ENCODE measurements around the gene RASGRP2. TPM values are rescaled to one million over a fixed set of nuclear protein-coding genes. Genes with fewer than 3 reads are reported as not detected.
A peak's percentile ranks its signal among the peaks of the same experiment; 100 is the strongest.
"Not testable (repeated sequence)": the region's sequence is repeated elsewhere in the genome, so short reads cannot be mapped to it uniquely, and the experiment has no call there.

RASGRP2 gene
- total RNA-seq, 1 donor from 2014 or later: 4.2 TPM

- ATAC-seq: no peak
- DNase-seq (ENCODE audit: low spot score): no peak
Measured at GRCh38 chr11:64705501-64705900, 38.4 kb downstream of the RASGRP2 start.

GRCh38 chr11:64703048-64703447, 40.9 kb downstream of the RASGRP2 start:
- ATAC-seq (no peak), DNase-seq (ENCODE audit: low spot score) (no peak)

GRCh38 chr11:64701956-64702355, 42.0 kb downstream of the RASGRP2 start:
- not testable (repeated sequence) for DNase-seq (ENCODE audit: low spot score); ATAC-seq

- ATAC-seq (no peak), DNase-seq (ENCODE audit: low spot score) (no peak)
Measured at GRCh38 chr11:64698427-64698826, 45.5 kb downstream of the RASGRP2 start.

GRCh38 chr11:64697663-64698375, 46.1 kb downstream of the RASGRP2 start:
- no peak for ATAC-seq

GRCh38 chr11:64696045-64696444, 47.9 kb downstream of the RASGRP2 start:
- ATAC-seq: no peak
- no peak for DNase-seq (ENCODE audit: low spot score)

More at GRCh38 chr11:64697663-64698375, 46.1 kb downstream of the RASGRP2 start:
- no peak for DNase-seq (ENCODE audit: low spot score)

GRCh38 chr11:64695548-64695947, 48.4 kb downstream of the RASGRP2 start:
- DNase-seq (ENCODE audit: low spot score): no peak
- ATAC-seq: no peak

GRCh38 chr11:64694821-64695365, 49.0 kb downstream of the RASGRP2 start:
- DNase-seq (ENCODE audit: low spot score) (no peak), ATAC-seq (no peak)

GRCh38 chr11:64694026-64694755, 49.8 kb downstream of the RASGRP2 start:
- no peak for ATAC-seq
- no peak for DNase-seq (ENCODE audit: low spot score)

- ATAC-seq (no peak), DNase-seq (ENCODE audit: low spot score) (no peak)
Measured at GRCh38 chr11:64692764-64693331, 51.1 kb downstream of the RASGRP2 start.

GRCh38 chr11:64691543-64691942, 52.4 kb downstream of the RASGRP2 start:
- ATAC-seq (no peak), DNase-seq (ENCODE audit: low spot score) (no peak)

GRCh38 chr11:64690235-64690634, 53.7 kb downstream of the RASGRP2 start:
- DNase-seq (ENCODE audit: low spot score) (no peak), ATAC-seq (no peak)

GRCh38 chr11:64688534-64688982, 55.4 kb downstream of the RASGRP2 start:
- peak; percentile 92 for ATAC-seq
- peak; percentile 80 for DNase-seq (ENCODE audit: low spot score)

- ATAC-seq (no peak), DNase-seq (ENCODE audit: low spot score) (no peak)
Measured at GRCh38 chr11:64687643-64688533, 56.1 kb downstream of the RASGRP2 start.

GRCh38 chr11:64687204-64687603, 56.7 kb downstream of the RASGRP2 start:
- ATAC-seq: peak; percentile 51
- no peak for DNase-seq (ENCODE audit: low spot score)

- DNase-seq (ENCODE audit: low spot score): no peak
- ATAC-seq: no peak
Measured at GRCh38 chr11:64686466-64687170, 57.3 kb downstream of the RASGRP2 start.

GRCh38 chr11:64685536-64685935, 58.4 kb downstream of the RASGRP2 start:
- no peak for DNase-seq (ENCODE audit: low spot score)
- ATAC-seq: no peak

- DNase-seq (ENCODE audit: low spot score) (no peak), ATAC-seq (no peak)
Measured at GRCh38 chr11:64684357-64684756, 59.6 kb downstream of the RASGRP2 start.

- ATAC-seq: peak; percentile 69
- DNase-seq (ENCODE audit: low spot score): no peak
Measured at GRCh38 chr11:64681171-64681570, 62.8 kb downstream of the RASGRP2 start.

- no peak for DNase-seq (ENCODE audit: low spot score)
- ATAC-seq: no peak
Measured at GRCh38 chr11:64679846-64680245, 64.1 kb downstream of the RASGRP2 start.

All from left lobe of liver (tissue), 2 donors.